Mucosa of descending colon (tissue), 3 donors: ENCODE data around the gene TMTC2. TPM values are rescaled to one million over a fixed set of nuclear protein-coding genes. Genes with fewer than 3 reads are reported as not detected.

Experiments used
- ATAC-seq: fragments of 200-7000 bp; cut with Tn5 transposase; one replicate; pipeline ENCODE4 v1.9.1; 2020; ENCODE audit warnings: mild to moderate bottlenecking, moderate library complexity
- DNase-seq, 3 donors: peaks; one replicate each; pipeline ENCODE4 v3.0.0-alpha.2; 2020
- H3K36me3 ChIP-seq: fragments of 200-600 bp; one replicate; pipeline ENCODE4 v1.8.0; 2021; ENCODE audit warnings: low read depth, mild to moderate bottlenecking
- H3K4me1 ChIP-seq: fragments of 200-600 bp; one replicate; pipeline ENCODE4 v1.8.0; 2021; ENCODE audit warnings: low read depth, mild to moderate bottlenecking
- H3K4me3 ChIP-seq: fragments of 200-600 bp; one replicate; pipeline ENCODE4 v1.8.0; 2021; ENCODE audit warnings: mild to moderate bottlenecking
- H3K9me3 ChIP-seq: fragments of 200-600 bp; one replicate; pipeline ENCODE4 v1.8.0; 2021; ENCODE audit warnings: mild to moderate bottlenecking
- intact Hi-C, 2 donors: fragments of 100-400 bp; cut with DNase I in 1 of 2; cut with micrococcal nuclease in 1 of 2; formaldehyde crosslinking; loops; one replicate each; pipeline versions ENCODE4 v1.11.0 to v1.11.1; 2022; cut with DNase I, micrococcal nuclease
- total RNA-seq, 3 donors: library from RNA; stranded (reverse); fragmentation: NEBNext Ultra II Directional in 2 of 3; extraction: Animal tissue kit (Norgen Biotek cat#: 25700) in 2 of 3; gene quantifications; one replicate each; pipeline versions ENCODE4 v1.2.1 to v1.2.4, GENCODE V29; 2021 to 2023
- TF ChIP-seq, protein P1 (sequence below): fragments of 200-600 bp; IDR thresholded peaks from one replicate; pipeline ENCODE4 v1.8.0; 2022; ENCODE audit warnings: antibody characterized with exemption, mild to moderate bottlenecking
- donor health status: DM: no; HTN: no; CAD: no; lungs with moderate emphysema.
- donor health status: DM: no; HTN: no; CAD: no.
- donor health status: DM: no; HTN: yes; CAD: no.

Gene TMTC2
- total RNA-seq, 3 donors from 2014 or later: 13.3 to 40.4 (median 14.6) TPM

- Histone ChIP-seq H3K4me3 (no peak overlapping the region), H3K4me1 (no peaks in the 10 kb centered on the region), H3K9me3 (no peaks in the 10 kb centered on the region), H3K36me3 (no peaks in the 10 kb centered on the region)
- no peak for ATAC-seq
- intact Hi-C loops: no loop called here
- TF ChIP-seq, protein P1, sequence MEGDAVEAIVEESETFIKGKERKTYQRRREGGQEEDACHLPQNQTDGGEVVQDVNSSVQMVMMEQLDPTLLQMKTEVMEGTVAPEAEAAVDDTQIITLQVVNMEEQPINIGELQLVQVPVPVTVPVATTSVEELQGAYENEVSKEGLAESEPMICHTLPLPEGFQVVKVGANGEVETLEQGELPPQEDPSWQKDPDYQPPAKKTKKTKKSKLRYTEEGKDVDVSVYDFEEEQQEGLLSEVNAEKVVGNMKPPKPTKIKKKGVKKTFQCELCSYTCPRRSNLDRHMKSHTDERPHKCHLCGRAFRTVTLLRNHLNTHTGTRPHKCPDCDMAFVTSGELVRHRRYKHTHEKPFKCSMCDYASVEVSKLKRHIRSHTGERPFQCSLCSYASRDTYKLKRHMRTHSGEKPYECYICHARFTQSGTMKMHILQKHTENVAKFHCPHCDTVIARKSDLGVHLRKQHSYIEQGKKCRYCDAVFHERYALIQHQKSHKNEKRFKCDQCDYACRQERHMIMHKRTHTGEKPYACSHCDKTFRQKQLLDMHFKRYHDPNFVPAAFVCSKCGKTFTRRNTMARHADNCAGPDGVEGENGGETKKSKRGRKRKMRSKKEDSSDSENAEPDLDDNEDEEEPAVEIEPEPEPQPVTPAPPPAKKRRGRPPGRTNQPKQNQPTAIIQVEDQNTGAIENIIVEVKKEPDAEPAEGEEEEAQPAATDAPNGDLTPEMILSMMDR: no peak
- DNase-seq: no peak
Observed at GRCh38 chr12:82781309-82781997, 94.7 kb downstream of the TMTC2 start.

DNA sequence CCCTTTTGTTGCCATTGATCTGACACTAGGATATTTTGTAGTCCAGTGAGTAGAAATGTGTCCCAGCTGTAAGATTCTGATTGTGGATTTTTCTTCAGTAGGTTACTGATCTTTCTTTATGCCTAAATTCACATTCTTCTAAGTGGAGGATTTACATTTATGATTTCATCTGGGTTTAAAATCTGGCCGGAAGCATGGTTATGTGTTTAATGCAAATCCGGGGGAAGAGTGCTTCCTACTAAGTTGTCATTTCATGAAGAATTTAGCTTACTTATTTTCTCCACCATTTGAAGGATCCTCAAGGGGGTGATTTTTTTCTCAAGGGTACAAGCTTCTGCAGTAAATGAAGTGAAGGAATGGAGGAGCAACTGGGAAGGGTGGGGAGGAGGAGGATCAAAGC is 96.7 kb downstream of the TMTC2 start:
- ATAC-seq (no peak), DNase-seq (no peak)
- Histone ChIP-seq H3K9me3 (no peaks in the 10 kb centered on the region), H3K4me3 (no peak overlapping the region), H3K36me3 (no peaks in the 10 kb centered on the region), H3K4me1 (no peaks in the 10 kb centered on the region)
- intact Hi-C loops: no loop called here
- TF ChIP-seq, protein P1: no peak

- Histone ChIP-seq H3K9me3 (no peaks in the 10 kb centered on the region), H3K36me3 (no peaks in the 10 kb centered on the region), H3K4me1 (no peaks in the 10 kb centered on the region), H3K4me3 (no peak overlapping the region)
- intact Hi-C loops: no loop called here
- DNase-seq (no peak), ATAC-seq (no peak)
- TF ChIP-seq, protein P1: no peak
Observed at GRCh38 chr12:82787016-82787415, 100.3 kb downstream of the TMTC2 start.

DNA sequence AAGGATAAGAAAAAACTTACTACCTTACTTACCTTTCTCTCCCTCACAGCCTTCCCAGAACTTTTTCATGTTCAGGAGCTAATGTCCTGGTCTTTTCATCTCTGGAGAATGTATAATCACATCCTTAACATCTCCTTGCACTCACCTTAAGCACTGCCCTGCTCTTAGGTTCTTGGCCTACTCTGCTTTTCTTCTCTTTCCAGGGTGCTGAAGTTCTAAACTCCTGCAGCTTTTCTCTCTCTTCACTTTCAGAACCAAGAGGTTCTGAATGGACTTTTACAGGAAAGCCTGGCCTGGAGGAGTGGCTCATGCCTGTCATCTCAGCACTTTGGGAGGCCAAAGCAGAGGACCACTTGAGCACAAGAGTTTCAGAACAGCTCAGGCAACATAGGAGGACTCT is 101.9 kb downstream of the TMTC2 start:
- no peaks in the 10 kb centered on the region for H3K4me1 ChIP-seq

GRCh38 chr12:82789674-82790073 is 103.0 kb downstream of the TMTC2 start:
- DNase-seq (no peak), ATAC-seq (no peak)
- TF ChIP-seq, protein P1: no peak
- no peak overlapping the region for H3K4me3 ChIP-seq
- no peaks in the 10 kb centered on the region for H3K9me3 ChIP-seq
- no peaks in the 10 kb centered on the region for H3K36me3 ChIP-seq
- no peaks in the 10 kb centered on the region for H3K4me1 ChIP-seq
- intact Hi-C loops: no loop called here

More for the DNA sequence above, 101.9 kb downstream of the TMTC2 start:
- no peak overlapping the region for H3K4me3 ChIP-seq
- intact Hi-C loops: no loop called here
- ATAC-seq (no peak), DNase-seq (no peak)
- no peaks in the 10 kb centered on the region for H3K9me3 ChIP-seq
- TF ChIP-seq, protein P1: no peak
- H3K36me3 ChIP-seq: no peaks in the 10 kb centered on the region
